ENCODE measurements around the gene TAF6. TPM values are rescaled to one million over a fixed set of nuclear protein-coding genes. Genes with fewer than 3 reads are reported as not detected.

Gene TAF6
- total RNA-seq, 4 donors from 2014 or later = 32.8 to 76.7 (median 49.7) TPM

GRCh38 chr7:100126931-100127865 is 8.0 kb upstream of the TAF6 start, which contains the start of gene MBLAC1:
MBLAC1 (plus strand) TSS chr7:100126967; CDS start chr7:100127396, 429 bp downstream.
- H3K4me1 ChIP-seq = peaks cover 0 to 53% (median 11%) of the 10 kb centered on the region in 4 donors

GRCh38 chr7:100126239-100126930 is 7.2 kb upstream of the TAF6 start:
- Histone ChIP-seq H3K4me3 (peak overlapping the region; percentile 65 to 97 (median 92)), H3K9me3 (no peaks in the 10 kb centered on the region), H3K4me1 (peaks cover 0 to 45% (median 11%) of the 10 kb centered on the region in 4 donors), H3K27ac (peak overlapping the region; percentile 97 to 99 (median 98)), H3K36me3 (no peaks in the 10 kb centered on the region), H3K27me3 (no peaks in the 10 kb centered on the region)
- DNase-seq = peak in 1 of 3 donors; percentile 67
- TF ChIP-seq CTCF (IDR thresholded peaks at IDR 0.05) = peak in 2 of 6 experiments; percentile 9 to 18
- no peak for TF ChIP-seq POLR2A (IDR thresholded peaks at IDR 0.05)

More at GRCh38 chr7:100126931-100127865, 8.0 kb upstream of the TAF6 start, which contains the start of gene MBLAC1:
- peak; percentile 92 to 96 (median 93) for DNase-seq
- TF ChIP-seq POLR2A (IDR thresholded peaks at IDR 0.05) (peak; percentile 79 to 85), CTCF (IDR thresholded peaks at IDR 0.05) (no peak)
- Histone ChIP-seq H3K27ac (peak within 1 kb of the TSS; percentile 97 to 99 (median 98)), H3K9me3 (no peaks in the 10 kb centered on the region), H3K4me3 (peak within 1 kb of the TSS; percentile 65 to 97 (median 92)), H3K36me3 (no peaks in the 10 kb centered on the region), H3K27me3 (no peaks in the 10 kb centered on the region)

- Histone ChIP-seq H3K4me1 (peaks cover 5 to 42% (median 16%) of the 10 kb centered on the region in 4 donors), H3K27me3 (no peaks in the 10 kb centered on the region), H3K9me3 (no peaks in the 10 kb centered on the region), H3K36me3 (no peaks in the 10 kb centered on the region), H3K4me3 (peak overlapping the region in 1 of 4 donors; percentile 97), H3K27ac (peak overlapping the region in 3 of 4 donors; percentile 97 to 99 (median 98))
- TF ChIP-seq CTCF (IDR thresholded peaks at IDR 0.05) (no peak), POLR2A (IDR thresholded peaks at IDR 0.05) (no peak)
- no peak for DNase-seq
Observed at GRCh38 chr7:100124301-100125230, 5.4 kb upstream of the TAF6 start.

- TF ChIP-seq CTCF (IDR thresholded peaks at IDR 0.05) = no peak
- no peak for TF ChIP-seq POLR2A (IDR thresholded peaks at IDR 0.05)
- DNase-seq = no peak
- Histone ChIP-seq H3K4me1 (peaks cover 5 to 41% (median 16%) of the 10 kb centered on the region in 4 donors), H3K9me3 (no peaks in the 10 kb centered on the region), H3K4me3 (no peak overlapping the region), H3K27ac (no peak overlapping the region), H3K27me3 (no peaks in the 10 kb centered on the region), H3K36me3 (no peaks in the 10 kb centered on the region)
Observed at GRCh38 chr7:100122568-100122967, 3.4 kb upstream of the TAF6 start.

- no peaks in the 10 kb centered on the region for H3K27me3 ChIP-seq
- H3K4me1 ChIP-seq = peaks cover 5 to 41% (median 16%) of the 10 kb centered on the region in 4 donors
- H3K36me3 ChIP-seq = no peaks in the 10 kb centered on the region
- no peak overlapping the region for H3K4me3 ChIP-seq
- no peak for DNase-seq
- TF ChIP-seq POLR2A (IDR thresholded peaks at IDR 0.05) (no peak), CTCF (IDR thresholded peaks at IDR 0.05) (no peak)
- H3K9me3 ChIP-seq = no peaks in the 10 kb centered on the region
- H3K27ac ChIP-seq = no peak overlapping the region
Observed at GRCh38 chr7:100122067-100122466, 2.9 kb upstream of the TAF6 start.

All from Peyer's patch (tissue), 4 donors.